Endothelial cell of umbilical vein (primary cell): ENCODE results near the gene CEP63. TPM values are rescaled to one million over a fixed set of nuclear protein-coding genes. Genes with fewer than 3 reads are reported as not detected.

Experiments used
- BruUV-seq: library from RNA; stranded (reverse); fragments of 400-500 nt; replicated peaks from 2 replicates; lab custom pipeline; 2021; lab: Mats Ljungman, UMichigan
- CTCF ChIA-PET: fragments of 300-600, 350-600 bp; sonication (Branson Sonifier 250); formaldehyde crosslinking; loops from one replicate; lab custom pipeline; 2021; ENCODE audit warnings: antibody characterized with exemption, inconsistent platforms; lab: Charles Lee
- POLR2A ChIA-PET: fragments of 300-600, 350-600 bp; sonication (Branson Sonifier 250); formaldehyde crosslinking; loops from one replicate; lab custom pipeline; 2021; ENCODE audit warnings: antibody characterized with exemption, inconsistent platforms; lab: Charles Lee
- DNase-seq: peaks from one replicate; pipeline ENCODE4 v3.0.0-alpha.2; 2011; ENCODE audit warnings: low read depth, low spot score
- FAIRE-seq: peaks from 2 replicates; lab custom pipeline; 2011; peaks lifted over from hg19 to GRCh38; lab: Jason Lieb, UNC
- H2AFZ ChIP-seq: 2 replicates; pipeline ENCODE4 v1.6.0; 2012; ENCODE audit warnings: low read depth, low read length, control low read depth, inconsistent platforms
- H3K27ac ChIP-seq: 2 replicates; pipeline ENCODE4 v1.5.1; 2011; ENCODE audit warnings: low read depth, mild to moderate bottlenecking, control low read depth, low read length, moderate library complexity; ENCODE audit not compliant: insufficient read depth
- H3K27me3 ChIP-seq, 2 experiments: 2 replicates each; pipeline versions ENCODE4 v1.6.0 to v1.6.1; 2011; ENCODE audit warnings: low read length in 2 of 2, mixed read lengths in 1 of 2; ENCODE audit not compliant: control insufficient read depth in 2 of 2, insufficient read depth in 2 of 2
- H3K36me3 ChIP-seq, 2 experiments: 2 replicates in 1 of 2; 3 replicates in 1 of 2; pipeline ENCODE4 v1.5.1; 2011; ENCODE audit warnings: low read length in 2 of 2, mild to moderate bottlenecking in 1 of 2, moderate library complexity in 1 of 2; ENCODE audit not compliant: control insufficient read depth in 2 of 2, insufficient read depth in 2 of 2; ENCODE audit errors: extremely low read depth in 1 of 2
- H3K4me1 ChIP-seq: 3 replicates; pipeline ENCODE4 v1.5.1; 2011; ENCODE audit warnings: mild to moderate bottlenecking, low read length; ENCODE audit not compliant: control insufficient read depth, insufficient read depth; ENCODE audit errors: extremely low read depth
- H3K4me2 ChIP-seq: 2 replicates; pipeline ENCODE4 v1.6.1; 2011; ENCODE audit warnings: low read length, control low read depth, mixed read lengths; ENCODE audit not compliant: insufficient read depth
- H3K4me3 ChIP-seq, 3 experiments: fragments of 200-600 bp in 1 of 3; sonication (generic), shearing (Covaris generic) in 1 of 3; replicated peaks in 1 of 3; 2 replicates each; pipeline ENCODE4 v1.5.1; 2011 to 2016; ENCODE audit warnings: control low read depth in 3 of 3, low read length in 3 of 3, mild to moderate bottlenecking in 2 of 3, inconsistent platforms in 1 of 3, low read depth in 1 of 3, moderate library complexity in 1 of 3; ENCODE audit not compliant: insufficient read depth in 1 of 3
- H3K79me2 ChIP-seq: 2 replicates; pipeline ENCODE4 v1.6.0; 2012; ENCODE audit warnings: low read length, inconsistent platforms; ENCODE audit not compliant: control insufficient read depth, insufficient read depth
- H3K9ac ChIP-seq: replicated peaks from 2 replicates; pipeline ENCODE3; 2011; ENCODE audit warnings: low read length, control low read depth; ENCODE audit not compliant: insufficient read depth; ENCODE audit errors: extremely low read depth
- H3K9me1 ChIP-seq: replicated peaks from 3 replicates; pipeline ENCODE4 v1.6.0; 2011; ENCODE audit warnings: mild to moderate bottlenecking, low read length; ENCODE audit not compliant: control insufficient read depth, insufficient read depth; ENCODE audit errors: extremely low read depth
- H3K9me3 ChIP-seq: replicated peaks from 2 replicates; pipeline ENCODE4 v1.5.1; 2012; ENCODE audit warnings: low read length, inconsistent platforms; ENCODE audit not compliant: control insufficient read depth, insufficient read depth
- H4K20me1 ChIP-seq: replicated peaks from 2 replicates; pipeline ENCODE3; 2011; ENCODE audit warnings: mild to moderate bottlenecking, low read length; ENCODE audit not compliant: control insufficient read depth, insufficient read depth; ENCODE audit errors: extremely low read depth
- CTCF ChIP-seq, 2 donors: IDR thresholded peaks; 1 replicate in 1 of 2; 2 replicates in 1 of 2; pipeline ENCODE4 v1.5.1; 2011; ENCODE audit warnings: low read length in 2 of 2, mild to moderate bottlenecking in 2 of 2, moderate library complexity in 2 of 2, control low read depth in 1 of 2, inconsistent platforms in 1 of 2, low read depth in 1 of 2; ENCODE audit not compliant: insufficient read depth in 1 of 2; ENCODE audit errors: extremely low read depth in 1 of 2
- EZH2 ChIP-seq: IDR thresholded peaks from 2 replicates; pipeline ENCODE4 v1.6.1; 2012; ENCODE audit warnings: borderline replicate concordance, low read depth, mild to moderate bottlenecking, moderate library complexity, low read length, inconsistent platforms; ENCODE audit not compliant: severe bottlenecking
- FOS ChIP-seq: IDR thresholded peaks from 2 replicates; pipeline ENCODE4 v1.6.1; 2011; ENCODE audit warnings: mild to moderate bottlenecking, low read length, moderate library complexity, borderline replicate concordance; ENCODE audit not compliant: insufficient read depth
- GATA2 ChIP-seq: IDR thresholded peaks from 2 replicates; pipeline ENCODE4 v1.7.0; 2011; ENCODE audit warnings: low read depth, mild to moderate bottlenecking, moderate library complexity, mixed read lengths, low read length; ENCODE audit not compliant: insufficient read length, insufficient read depth
- JUN ChIP-seq: IDR thresholded peaks from 2 replicates; pipeline ENCODE4 v1.6.1; 2011; ENCODE audit warnings: borderline replicate concordance, low read depth; ENCODE audit not compliant: insufficient read length, insufficient read depth
- MAX ChIP-seq: IDR thresholded peaks from 2 replicates; pipeline ENCODE4 v1.6.1; 2011; ENCODE audit not compliant: insufficient read depth, insufficient read length
- MYC ChIP-seq: IDR thresholded peaks from one replicate; pipeline ENCODE4 v1.6.1; 2011; ENCODE audit warnings: mild to moderate bottlenecking, low read depth, low read length
- POLR2A ChIP-seq: IDR thresholded peaks from 2 replicates; pipeline ENCODE4 v1.6.1; 2012; ENCODE audit warnings: low read depth, mild to moderate bottlenecking, control low read depth, low read length
- POLR2AphosphoS5 ChIP-seq: IDR thresholded peaks from 2 replicates; pipeline ENCODE4 v1.6.1; 2012; ENCODE audit warnings: low read depth, mild to moderate bottlenecking, control low read depth, low read length, moderate library complexity; ENCODE audit not compliant: insufficient read depth
- dilution Hi-C: fragments of 300-500 bp; cut with MboI; formaldehyde crosslinking; loops from one replicate; pipeline ENCODE4 v1.15.0; 2019; ENCODE audit warnings: low sequenced_read_pairs; ENCODE audit not compliant: extremely low pct_ligation_motif_present
- intact Hi-C: fragments of 100-400 bp; cut with micrococcal nuclease; formaldehyde crosslinking; loops from one replicate; pipeline ENCODE4 v1.10.0; 2022
- polyA plus RNA-seq, 4 experiments: library from polyadenylated mRNA; depleted of rRNA in 3 of 4; stranded (reverse) in 3 of 4; unstranded in 1 of 4; fragments of >200 nt; gene quantifications; 2 replicates each; pipeline versions ENCODE4 v1.2.1 to v1.2.3, GENCODE V29; 2011 to 2012; ENCODE audit warnings: missing spikeins in 1 of 4
- total RNA-seq: library from RNA; stranded (reverse); gene quantifications from 2 replicates; pipeline ENCODE4 v1.2.3, GENCODE V29; 2021

CEP63 gene
- total and polyA plus RNA-seq, 2 donors (not counting 3 experiments of a cell fraction or from before 2014, with no cell fraction given) = 5.7 to 29.4 TPM

GRCh38 chr3:134598763-134599545 is 113.1 kb downstream of the CEP63 start:
- H3K9ac ChIP-seq = no peak overlapping the region
- H3K9me1 ChIP-seq = no peaks in the 10 kb centered on the region
- no peak overlapping the region for H2AFZ ChIP-seq
- intact Hi-C loops = no loop called here
- no peaks in the 10 kb centered on the region for H3K79me2 ChIP-seq
- H3K27ac ChIP-seq = no peak overlapping the region
- no peaks in the 10 kb centered on the region for H4K20me1 ChIP-seq
- FAIRE-seq (no peak), DNase-seq (no peak)
- H3K4me1 ChIP-seq = no peaks in the 10 kb centered on the region
- POLR2A ChIA-PET = no interaction called here
- no TSS peak for BruUV-seq
- H3K4me2 ChIP-seq = no peak overlapping the region
- TF ChIP-seq FOS = no peak
- TF ChIP-seq GATA2 = no peak
- TF ChIP-seq EZH2 = no peak
- TF ChIP-seq POLR2A = no peak
- no peak for TF ChIP-seq JUN
- TF ChIP-seq MAX = no peak
- no peak for TF ChIP-seq CTCF (IDR thresholded peaks at IDR 0.05; ENCODE audit: extremely low read depth in 1 of 2, insufficient read depth in 1 of 2, low read depth in 1 of 2, low read length in 2 of 2)
- no peak for TF ChIP-seq MYC
- TF ChIP-seq POLR2AphosphoS5 = no peak
- no peak overlapping the region for H3K4me3 ChIP-seq
- CTCF ChIA-PET = interaction anchor here (3.9 to 6.3 kb wide), 2 partner anchors 156 to 195 kb away, joined by 29 to 102 read pairs; partner anchors contain the start of gene EPHB1
- H3K27me3 ChIP-seq = peaks cover 2 to 4% of the 10 kb centered on the region in 2 experiments
- H3K9me3 ChIP-seq = no peaks in the 10 kb centered on the region
- no peaks in the 10 kb centered on the region for H3K36me3 ChIP-seq
- dilution Hi-C loops = no loop called here
